GM19239 (cell line): ENCODE measurements around the gene NELFB.

Experiments used
- DNase-seq: peaks from one replicate; pipeline ENCODE4 v3.0.0; 2011; ENCODE audit warnings: low spot score; ENCODE audit not compliant: insufficient read length
- FAIRE-seq: peaks from 2 replicates; lab custom pipeline; 2011; peaks lifted over from hg19 to GRCh38; lab: Jason Lieb, UNC

Gene NELFB

DNA sequence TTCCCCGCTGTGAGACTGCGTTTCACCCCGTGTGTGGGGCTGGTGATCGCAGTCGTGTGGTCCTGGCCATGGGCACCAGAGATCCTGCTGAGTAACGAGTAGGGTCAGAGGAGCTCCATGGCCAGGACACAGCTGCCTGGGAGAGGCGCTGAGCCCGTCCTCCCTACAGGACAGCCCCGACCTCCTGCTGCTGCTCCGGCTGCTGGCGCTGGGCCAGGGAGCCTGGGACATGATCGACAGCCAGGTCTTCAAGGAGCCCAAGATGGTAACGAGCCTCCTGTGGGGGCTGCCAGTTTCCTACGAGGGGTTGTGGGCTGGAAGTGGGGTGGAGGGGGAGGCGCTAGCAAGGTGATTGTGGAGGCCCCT lies 11.0 kb downstream of the NELFB start:
- no peak for DNase-seq
- FAIRE-seq = no peak

DNA sequence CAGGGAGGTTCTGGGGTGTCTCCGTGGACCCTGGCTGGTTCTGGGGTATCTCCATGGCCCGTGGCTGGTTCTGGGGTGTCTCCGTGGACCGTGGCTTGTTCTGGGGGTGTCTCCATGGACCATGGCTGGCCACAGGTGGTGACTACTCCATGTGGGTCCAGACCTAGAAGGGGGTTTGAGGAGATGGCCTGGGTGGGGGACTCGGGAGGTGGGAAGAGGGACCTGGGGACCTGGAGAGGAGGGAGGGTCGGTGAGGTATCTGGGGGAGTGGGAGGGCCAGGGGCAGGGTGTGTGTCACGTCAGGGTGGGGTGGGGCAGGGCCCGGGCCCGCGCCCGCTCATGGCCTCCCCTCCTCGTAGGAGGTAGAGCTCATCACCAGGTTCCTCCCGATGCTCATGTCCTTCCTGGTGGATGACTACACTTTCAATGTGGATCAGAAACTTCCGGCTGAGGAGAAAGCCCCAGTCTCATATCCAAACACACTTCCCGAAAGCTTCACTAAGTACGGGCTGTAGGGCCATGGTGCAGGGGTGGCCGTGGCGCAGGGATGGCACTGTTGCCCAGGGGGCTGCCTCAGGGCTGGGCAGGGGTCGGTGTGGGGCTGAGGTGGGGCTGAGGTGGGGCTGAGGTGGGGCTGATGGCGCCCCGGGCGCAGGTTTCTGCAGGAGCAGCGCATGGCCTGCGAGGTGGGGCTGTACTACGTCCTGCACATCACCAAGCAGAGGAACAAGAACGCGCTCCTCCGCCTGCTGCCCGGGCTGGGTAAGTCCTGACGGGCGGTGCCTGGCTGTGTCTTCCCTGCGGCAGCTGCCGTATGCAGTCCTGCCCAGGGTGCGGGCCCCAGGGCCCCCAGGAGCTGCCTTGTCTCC lies 11.7 kb downstream of the NELFB start:
- DNase-seq = no peak
- FAIRE-seq = no peak

DNA sequence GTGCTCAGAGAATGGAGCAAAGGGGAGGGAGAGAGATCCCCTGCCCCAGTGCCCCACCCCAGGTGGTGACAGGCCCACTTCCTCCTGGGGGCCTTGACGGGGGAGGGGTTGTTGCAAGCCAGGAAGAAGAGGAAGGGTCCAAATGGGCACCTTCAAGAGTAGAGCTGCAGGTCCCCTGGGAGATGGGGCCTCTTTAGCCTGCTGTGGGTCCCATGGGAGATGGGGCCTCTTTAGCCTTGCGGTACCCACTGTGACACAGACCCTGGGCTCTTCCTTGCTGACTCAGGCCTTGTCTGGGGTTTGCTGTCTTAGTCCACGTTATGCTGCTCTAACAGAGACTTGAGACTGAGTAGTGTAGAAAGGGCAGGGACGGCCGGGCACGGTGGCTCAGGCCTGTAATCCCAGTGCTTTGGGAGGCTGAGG lies 12.8 kb downstream of the NELFB start:
- peak; percentile 78 for FAIRE-seq

DNA sequence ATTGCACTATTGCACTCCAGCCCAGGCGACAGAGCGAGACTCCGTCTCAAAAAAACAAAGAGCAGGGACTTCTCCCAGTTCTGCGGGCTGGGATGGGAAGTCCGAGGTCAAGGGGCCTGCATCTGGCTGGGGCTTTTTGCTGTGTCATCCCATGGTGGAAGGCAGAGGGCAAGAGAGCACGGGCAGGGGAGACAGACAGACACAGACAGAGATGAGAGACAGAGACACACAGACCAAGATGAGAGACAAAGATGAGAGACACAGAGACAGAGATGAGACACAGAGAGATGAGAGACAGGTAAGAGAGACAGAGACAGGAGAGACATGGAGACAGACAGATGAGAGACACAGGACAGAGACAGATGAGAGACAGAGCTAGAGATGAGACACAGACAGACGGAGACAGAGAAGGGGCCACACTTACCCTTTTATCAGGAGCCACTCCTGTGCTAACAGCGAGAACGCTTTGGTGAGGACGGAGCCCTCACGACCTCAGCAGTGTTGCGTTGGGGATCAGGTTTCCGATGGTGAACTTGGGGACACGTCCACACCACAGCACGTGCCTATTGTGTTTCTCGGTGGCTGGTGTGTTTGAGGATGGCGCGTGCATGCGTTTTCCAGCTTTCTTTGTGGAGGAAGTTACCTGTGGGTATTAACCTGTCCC lies 13.5 kb downstream of the NELFB start:
- DNase-seq (no peak), FAIRE-seq (no peak)

More for the DNA sequence above, 12.8 kb downstream of the NELFB start:
- peak; percentile 60 for DNase-seq

DNA sequence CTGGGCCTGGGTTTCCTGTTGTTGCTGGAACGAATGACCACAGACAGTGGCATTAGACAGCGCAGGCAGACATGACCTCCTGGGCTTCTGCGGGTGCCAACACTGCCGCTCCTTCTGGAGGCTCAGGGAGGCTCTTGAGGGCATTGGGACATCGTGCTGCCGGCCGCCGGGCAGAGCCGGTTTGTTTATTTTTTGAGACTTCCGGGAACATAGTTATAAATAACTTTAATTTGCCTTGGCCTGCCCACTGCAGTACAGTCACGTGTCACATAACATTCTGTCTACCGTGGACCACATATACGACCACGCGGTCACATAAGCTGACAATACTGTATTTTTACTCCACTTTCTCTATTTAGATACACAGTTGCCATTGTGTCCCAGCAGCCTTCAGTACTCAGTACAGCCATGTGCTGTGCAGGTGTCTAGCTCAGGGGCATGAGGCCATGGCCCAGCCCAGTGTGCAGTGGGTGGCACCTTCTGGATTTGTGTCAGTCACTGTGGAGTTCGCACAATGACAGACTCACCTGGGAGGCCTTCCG lies 14.2 kb downstream of the NELFB start:
- FAIRE-seq = peak; percentile 45

DNA sequence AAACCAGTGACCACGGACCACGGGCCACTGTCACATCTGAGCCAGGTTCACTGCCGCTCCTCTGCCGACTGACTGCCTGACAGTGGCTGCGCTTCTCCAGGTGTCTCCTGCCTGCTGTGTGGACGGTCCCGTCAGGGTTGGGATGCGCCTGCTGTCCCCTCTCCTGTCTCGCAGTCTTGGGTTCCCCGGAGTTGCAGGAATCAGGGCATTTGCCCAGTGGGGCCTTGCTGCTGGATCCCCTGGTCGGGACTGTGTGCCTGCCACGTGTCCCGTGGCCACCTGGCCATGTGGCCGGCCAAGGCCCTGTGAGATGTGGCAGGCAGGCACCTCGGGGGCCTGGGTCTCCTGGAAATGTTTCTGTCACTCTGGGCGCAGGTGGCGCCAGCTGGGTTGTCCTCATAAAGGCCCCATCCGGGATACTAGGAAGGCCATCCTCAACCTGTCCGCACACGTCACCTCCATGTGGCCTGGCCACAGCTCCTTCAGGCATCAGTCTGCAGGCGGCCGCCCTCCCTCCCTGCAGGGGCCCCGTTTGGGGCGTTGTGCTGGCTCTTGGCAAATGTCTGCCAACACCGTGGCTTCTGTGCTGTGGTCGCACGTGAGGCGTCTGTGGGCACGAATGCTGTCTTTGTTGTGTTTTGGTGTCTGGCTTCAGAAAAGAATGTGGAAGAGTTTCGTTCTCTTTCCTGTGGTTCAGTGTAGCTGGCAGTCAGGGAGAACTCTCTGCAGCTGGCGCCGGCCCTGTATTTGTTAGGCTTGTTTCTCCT lies 16.0 kb downstream of the NELFB start:
- DNase-seq (no peak), FAIRE-seq (no peak)

More for the DNA sequence above, 14.2 kb downstream of the NELFB start:
- no peak for DNase-seq

DNA sequence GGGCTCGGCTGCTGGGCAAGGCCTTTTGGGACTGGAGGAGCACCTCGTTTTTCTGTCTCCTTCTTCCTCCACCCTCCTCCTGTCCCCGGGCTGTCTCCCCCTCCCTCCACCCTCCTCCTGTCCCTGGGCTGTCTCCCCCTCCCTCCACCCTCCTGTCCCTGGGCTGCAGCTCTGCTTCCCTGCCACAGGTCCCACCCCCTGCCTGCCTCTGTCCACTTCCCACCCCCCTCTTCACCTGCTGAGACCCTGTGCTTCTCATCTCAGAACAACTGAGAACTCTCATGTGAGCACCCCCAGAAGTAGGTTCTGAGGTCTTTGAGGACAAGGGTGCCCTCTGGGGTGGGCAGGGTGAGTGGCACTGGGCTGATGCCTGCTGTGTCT lies 16.6 kb downstream of the NELFB start:
- FAIRE-seq = no peak
- no peak for DNase-seq

DNA sequence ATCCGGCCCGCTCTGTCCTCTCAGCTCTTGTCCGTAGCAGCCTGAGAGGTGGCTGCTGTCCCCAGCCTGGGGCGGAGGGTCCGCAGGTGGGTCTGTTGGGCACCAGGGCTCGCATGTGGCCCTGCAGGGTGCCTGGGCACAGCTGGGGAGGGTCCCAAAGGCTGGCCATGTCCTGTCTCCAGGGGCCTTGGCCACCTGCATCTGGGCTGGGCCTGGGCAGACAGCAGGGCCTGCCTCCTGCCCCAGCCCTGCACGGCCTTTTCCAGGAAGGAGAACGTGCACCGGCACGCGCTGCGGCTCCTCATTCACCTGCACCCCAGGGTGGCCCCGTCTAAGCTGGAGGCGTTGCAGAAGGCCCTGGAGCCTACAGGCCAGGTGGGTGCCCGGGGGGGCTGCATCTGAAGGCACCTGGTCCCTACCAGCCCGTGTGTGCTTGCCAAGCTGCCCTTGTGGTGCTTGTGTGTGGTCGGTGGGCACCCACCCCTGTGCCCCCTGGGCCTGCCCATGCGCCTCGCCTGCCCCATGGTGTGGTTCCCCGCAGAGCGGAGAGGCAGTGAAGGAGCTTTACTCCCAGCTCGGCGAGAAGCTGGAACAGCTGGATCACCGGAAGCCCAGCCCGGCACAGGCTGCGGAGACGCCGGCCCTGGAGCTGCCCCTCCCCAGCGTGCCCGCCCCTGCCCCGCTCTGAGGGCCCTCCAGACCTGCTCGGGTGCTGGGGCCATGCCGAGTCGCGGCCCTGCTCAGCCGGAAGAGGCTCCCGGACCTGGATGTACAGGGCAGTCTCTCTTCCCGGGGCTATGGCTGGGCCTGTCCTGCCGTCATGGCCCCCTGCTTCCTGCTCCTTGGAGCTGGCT lies 17.3 kb downstream of the NELFB start:
- FAIRE-seq (no peak), DNase-seq (no peak)

DNA sequence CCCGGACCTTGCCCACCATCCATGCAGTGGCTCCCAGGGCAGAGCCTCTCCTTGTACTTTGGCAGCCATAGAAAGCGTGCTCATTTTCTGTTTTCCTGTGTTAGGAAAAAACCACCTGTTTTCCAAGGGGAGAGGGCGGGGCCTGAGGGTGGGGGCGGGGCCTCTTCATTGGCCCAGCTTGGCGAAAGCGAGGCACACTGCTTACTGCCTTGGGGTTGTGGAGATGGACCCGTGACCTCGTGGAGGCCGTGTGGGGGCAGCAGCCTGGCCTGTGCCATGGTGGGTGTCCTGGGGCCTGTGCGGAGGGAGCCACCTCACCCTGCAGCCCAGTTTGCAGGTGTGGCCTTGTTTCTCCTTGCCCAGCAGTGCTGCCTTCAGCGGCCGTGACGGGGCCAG lies 18.0 kb downstream of the NELFB start:
- no peak for FAIRE-seq
- DNase-seq = no peak

DNA sequence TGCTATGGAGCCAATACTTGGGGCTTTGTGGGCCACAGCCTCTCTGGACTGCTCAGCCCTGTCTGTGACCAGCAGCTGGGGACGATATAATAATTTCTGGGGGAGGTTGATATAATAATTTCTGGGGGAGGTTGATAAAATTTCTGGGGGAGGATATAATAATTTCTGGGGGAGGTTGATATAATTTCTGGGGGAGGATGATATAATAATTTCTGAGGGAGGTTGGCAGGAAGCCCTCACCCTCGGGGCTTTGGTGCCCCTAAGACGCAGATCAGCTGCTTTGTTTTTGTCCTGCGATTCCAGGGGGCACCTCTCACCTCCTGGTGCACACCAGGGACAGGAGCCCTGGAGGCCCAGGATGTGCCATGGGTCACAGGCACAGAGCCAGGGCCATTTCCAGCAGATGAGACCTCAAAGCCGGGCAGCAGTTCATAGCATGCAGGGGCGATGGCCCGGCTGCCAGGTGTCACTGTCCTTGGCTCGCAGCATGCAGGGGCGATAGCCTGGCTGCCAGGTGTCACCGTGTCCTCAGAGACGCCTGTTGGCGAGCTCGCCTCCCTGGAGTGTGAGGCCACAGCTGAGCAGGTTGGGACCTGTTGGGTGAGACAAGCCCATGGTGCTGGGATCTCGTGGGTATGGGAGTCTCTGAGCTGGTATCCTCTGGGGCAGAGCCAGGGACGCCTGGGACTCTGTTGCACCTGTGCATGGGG lies 18.6 kb downstream of the NELFB start:
- FAIRE-seq (no peak), DNase-seq (no peak)

DNA sequence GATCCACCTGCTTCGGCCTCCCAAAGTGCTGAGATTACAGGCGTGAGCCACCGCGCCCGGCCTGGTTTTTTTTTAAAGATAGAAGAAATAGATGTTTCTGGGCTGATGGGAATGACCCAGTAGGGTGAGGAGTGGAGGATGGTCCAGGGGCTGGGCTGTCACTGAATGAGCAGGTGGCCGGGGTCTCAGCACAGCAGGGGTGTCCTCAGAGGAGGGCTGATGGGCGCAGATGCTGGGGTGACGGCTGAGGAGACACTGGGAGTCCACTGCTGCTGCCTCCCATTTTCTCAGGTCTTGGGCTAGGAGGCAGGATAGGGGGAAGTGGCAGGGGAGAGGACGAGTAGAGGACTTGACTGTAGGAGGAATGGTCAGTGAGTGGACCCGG lies 20.1 kb downstream of the NELFB start:
- DNase-seq (no peak), FAIRE-seq (no peak)

DNA sequence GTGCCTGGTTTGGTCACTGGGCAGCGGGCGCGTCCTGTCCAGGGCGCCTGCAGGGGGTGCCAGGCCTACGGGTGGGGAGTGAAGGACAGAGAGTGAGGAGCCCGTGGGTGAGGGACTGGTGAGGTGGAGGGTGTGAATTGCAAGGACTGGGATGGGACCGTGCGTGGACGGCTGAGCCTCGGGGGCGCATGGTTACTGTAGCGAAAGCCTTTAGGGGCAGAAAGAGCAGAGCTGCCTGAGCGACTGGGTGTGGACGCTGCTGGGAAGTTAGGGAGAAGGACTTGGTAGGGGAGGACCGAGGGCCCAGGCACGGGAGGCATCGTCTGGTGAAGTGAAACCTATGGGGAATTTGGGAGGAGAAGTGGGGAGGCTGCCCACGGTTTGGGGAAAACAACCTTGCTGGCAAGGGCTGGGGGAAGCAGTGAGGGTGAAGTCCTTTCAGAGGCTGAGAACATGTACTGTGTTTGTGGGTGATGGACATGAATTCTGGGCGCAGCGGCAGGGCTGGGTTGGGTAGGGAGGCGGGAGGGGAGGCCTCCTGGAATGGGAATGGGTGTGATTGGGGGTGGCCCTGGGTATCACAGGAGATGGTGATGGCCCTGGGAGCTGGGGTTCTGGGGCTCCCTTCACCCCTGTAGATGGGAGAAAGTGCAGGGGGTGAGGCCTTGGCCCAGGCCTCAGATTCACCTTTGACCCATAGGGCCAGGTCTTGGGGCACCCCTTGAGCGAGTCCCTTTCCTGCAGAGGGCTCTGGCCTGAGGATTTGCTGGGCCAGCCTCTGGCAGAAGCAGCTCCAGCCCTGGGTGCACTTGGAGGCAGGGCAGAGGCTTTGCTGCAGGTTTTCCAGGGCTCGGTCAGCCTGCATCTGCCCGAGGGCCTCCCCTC lies 20.7 kb downstream of the NELFB start:
- no peak for FAIRE-seq
- DNase-seq = no peak

DNA sequence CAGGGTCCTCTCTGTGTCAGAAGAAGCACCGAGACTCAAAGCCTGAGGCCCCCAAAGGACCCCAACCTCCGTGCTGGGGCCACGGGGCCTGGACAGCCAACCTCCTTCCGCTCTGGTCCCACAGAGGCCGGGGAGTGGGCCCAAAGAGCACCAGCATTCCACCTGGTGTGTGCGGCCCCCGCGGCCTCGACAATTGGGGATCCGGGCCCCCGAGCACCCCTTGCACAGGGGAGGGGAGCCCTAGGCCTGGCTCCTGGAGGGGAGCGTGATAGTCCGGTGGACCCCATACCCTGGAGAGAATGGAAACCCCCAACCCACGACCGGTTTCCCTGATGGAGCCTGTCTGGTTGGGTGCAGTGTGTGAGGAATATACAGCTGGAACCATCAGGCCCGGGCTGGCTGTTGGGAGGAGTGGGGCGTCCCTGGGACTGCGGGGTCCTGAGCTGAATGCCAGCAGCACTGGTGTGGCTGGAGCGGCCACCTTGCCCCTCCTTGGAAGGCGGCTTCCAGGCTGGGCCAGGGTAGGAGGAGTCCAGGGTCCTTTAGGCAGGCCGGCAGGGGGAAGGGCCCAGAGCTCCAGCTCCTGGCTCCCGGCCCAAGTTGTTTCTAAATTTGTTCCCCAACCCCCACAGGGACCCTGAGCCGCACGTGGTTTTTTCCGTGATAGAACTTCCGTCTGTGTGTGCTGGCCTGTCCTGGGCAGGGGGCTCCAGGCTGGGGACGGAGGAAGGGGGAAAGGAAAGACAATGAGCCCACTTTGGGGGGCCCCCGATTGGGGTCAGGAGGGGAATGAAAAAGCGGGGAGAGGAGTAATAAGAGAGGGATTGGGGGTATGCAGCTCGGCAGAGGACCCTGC lies 21.6 kb downstream of the NELFB start:
- DNase-seq (no peak), FAIRE-seq (peak; percentile 78)

DNA sequence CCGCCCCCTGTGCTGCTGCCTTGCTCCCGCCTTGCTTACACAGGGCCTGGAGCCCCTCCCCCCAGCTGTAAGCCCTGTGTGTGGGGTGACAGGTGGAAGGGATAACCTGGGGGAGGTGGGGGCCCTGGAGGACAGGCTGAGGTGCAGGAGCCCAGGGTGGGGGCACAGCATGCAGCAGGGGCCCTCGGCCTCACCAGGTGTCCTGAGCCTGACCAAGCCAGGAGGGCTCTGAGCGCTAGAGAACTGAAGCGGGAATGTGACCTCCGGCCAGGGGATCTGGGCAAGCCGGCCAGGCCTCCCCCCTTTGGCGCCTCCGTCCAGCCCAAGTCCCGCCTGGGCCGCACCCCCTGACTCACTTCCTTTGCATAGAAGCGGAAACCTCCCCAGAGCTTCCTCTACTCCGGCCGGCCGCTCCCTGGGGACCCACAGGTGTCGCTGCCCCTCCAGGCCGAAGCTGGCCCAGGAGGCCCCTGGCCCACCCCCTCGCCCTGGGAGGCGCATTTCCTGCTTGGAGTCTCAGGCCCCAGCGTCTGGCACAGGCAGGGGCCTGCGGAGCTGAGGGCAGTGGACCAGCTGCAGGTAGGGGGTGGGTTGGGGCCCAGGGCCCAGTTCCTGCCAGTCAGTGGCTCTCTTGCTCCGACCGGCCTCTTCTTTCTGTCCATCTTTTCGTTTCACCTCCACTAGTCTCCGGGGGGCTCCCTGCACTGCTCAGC lies 22.4 kb downstream of the NELFB start, which contains the start of gene TOR4A:
TOR4A (plus strand) TSS at position 398 of the 713 bp plus-strand sequence. CDS start 964 bp downstream, outside the sequence.
- DNase-seq = peak; percentile 99
- FAIRE-seq = peak; percentile 96

DNA sequence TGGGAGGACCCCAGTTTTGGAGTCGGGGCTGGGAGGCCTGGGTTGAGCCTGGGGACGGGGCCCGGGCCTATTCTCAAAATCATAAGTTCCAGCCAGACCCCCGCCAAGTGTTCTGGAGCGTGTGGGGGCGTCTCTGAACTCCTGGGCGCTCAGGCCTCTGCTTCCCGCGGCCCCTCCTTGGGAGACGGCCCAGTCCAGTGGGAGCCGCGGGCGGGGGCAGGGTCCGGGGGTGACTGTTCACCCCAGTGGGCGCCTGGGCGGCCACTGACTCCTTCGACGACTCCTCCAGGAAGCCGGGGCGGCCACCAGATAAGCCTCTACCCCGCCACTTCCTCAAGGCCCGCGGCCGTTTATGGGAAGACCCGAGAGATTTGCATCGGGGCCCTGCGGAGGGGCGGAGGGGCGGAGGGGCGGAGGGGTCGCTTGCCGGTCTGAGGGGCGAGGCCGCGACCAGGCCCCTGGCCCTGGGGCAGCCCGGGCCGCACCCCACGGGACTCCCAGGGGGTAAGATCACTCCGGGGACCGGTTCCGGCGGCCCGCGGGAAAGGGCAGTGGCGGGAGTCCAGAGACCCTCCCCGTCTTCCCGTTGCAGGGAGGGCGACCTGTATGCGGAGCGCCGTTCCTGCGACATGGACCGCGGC lies 23.1 kb downstream of the NELFB start:
- no peak for DNase-seq
- FAIRE-seq = no peak
